ENCODE measurements around the gene ADCY2. TPM values are rescaled to one million over a fixed set of nuclear protein-coding genes. Genes with fewer than 3 reads are reported as not detected.

Gene ADCY2
- total and polyA plus RNA-seq, 2 experiments from 2014 or later: 2.2 to 4.7 TPM

- Histone ChIP-seq H3K4me1 (ENCODE audit: low read depth) (no peaks in the 10 kb centered on the region), H3K36me3 (no peaks in the 10 kb centered on the region), H3K4me3 (no peak overlapping the region), H3K27ac (no peak overlapping the region), H3K9me3 (ENCODE audit: low read depth) (no peaks in the 10 kb centered on the region), H3K27me3 (no peaks in the 10 kb centered on the region)
- DNase-seq (ENCODE audit: low read depth in 1 of 2, low spot score in 1 of 2): peak; percentile 80 to 89
- TF ChIP-seq CTCF (IDR thresholded peaks at IDR 0.05; ENCODE audit: low read depth, low read length): peak; percentile 92
Observed at GRCh38 chr5:7745882-7746610, 350.1 kb downstream of the ADCY2 start.

- Histone ChIP-seq H3K36me3 (no peaks in the 10 kb centered on the region), H3K4me1 (ENCODE audit: low read depth) (no peaks in the 10 kb centered on the region), H3K4me3 (no peak overlapping the region), H3K27me3 (no peaks in the 10 kb centered on the region), H3K9me3 (ENCODE audit: low read depth) (no peaks in the 10 kb centered on the region), H3K27ac (no peak overlapping the region)
- no peak for DNase-seq (ENCODE audit: low read depth in 1 of 2, low spot score in 1 of 2)
- TF ChIP-seq CTCF (IDR thresholded peaks at IDR 0.05; ENCODE audit: low read depth, low read length): no peak
Observed at GRCh38 chr5:7747728-7748127, 351.8 kb downstream of the ADCY2 start.

GRCh38 chr5:7749626-7750025, 353.7 kb downstream of the ADCY2 start:
- Histone ChIP-seq H3K4me1 (ENCODE audit: low read depth) (no peaks in the 10 kb centered on the region), H3K27ac (no peak overlapping the region), H3K36me3 (no peaks in the 10 kb centered on the region), H3K4me3 (no peak overlapping the region), H3K9me3 (ENCODE audit: low read depth) (no peaks in the 10 kb centered on the region), H3K27me3 (no peaks in the 10 kb centered on the region)
- DNase-seq (ENCODE audit: low read depth in 1 of 2, low spot score in 1 of 2): no peak
- TF ChIP-seq CTCF (IDR thresholded peaks at IDR 0.05; ENCODE audit: low read depth, low read length): no peak

- Histone ChIP-seq H3K27ac (no peak overlapping the region), H3K27me3 (no peaks in the 10 kb centered on the region), H3K4me1 (ENCODE audit: low read depth) (no peaks in the 10 kb centered on the region), H3K9me3 (ENCODE audit: low read depth) (no peaks in the 10 kb centered on the region), H3K4me3 (no peak overlapping the region), H3K36me3 (no peaks in the 10 kb centered on the region)
- no peak for TF ChIP-seq CTCF (IDR thresholded peaks at IDR 0.05; ENCODE audit: low read depth, low read length)
- DNase-seq (ENCODE audit: low read depth in 1 of 2, low spot score in 1 of 2): no peak
Observed at GRCh38 chr5:7751874-7752273, 355.9 kb downstream of the ADCY2 start.

- H3K9me3 ChIP-seq (ENCODE audit: low read depth): no peaks in the 10 kb centered on the region
- no peaks in the 10 kb centered on the region for H3K4me1 ChIP-seq (ENCODE audit: low read depth)
- no peak overlapping the region for H3K27ac ChIP-seq
- no peak for DNase-seq (ENCODE audit: low read depth in 1 of 2, low spot score in 1 of 2)
- H3K36me3 ChIP-seq: no peaks in the 10 kb centered on the region
- H3K27me3 ChIP-seq: no peaks in the 10 kb centered on the region
- no peak for TF ChIP-seq CTCF (IDR thresholded peaks at IDR 0.05; ENCODE audit: low read depth, low read length)
- no peak overlapping the region for H3K4me3 ChIP-seq
Observed at GRCh38 chr5:7753181-7753580, 357.2 kb downstream of the ADCY2 start.

Measured in cardiac muscle cell (in vitro differentiated cells and primary cell).